Muscle of back (tissue), 11 donors: ENCODE data around the gene NOTUM. TPM values are rescaled to one million over a fixed set of nuclear protein-coding genes. Genes with fewer than 3 reads are reported as not detected.
"Not testable (repeated sequence)": the region's sequence is repeated elsewhere in the genome, so short reads cannot be mapped to it uniquely, and the experiment has no call there.

Source experiments
- DNase-seq, 3 donors: peaks; one replicate each; pipeline versions ENCODE4 v3.0.0 to v3.0.0-alpha.2; 2013
- polyA plus RNA-seq, 10 donors: library from polyadenylated mRNA; unstranded; fragments of 120-200 nt; gene quantifications; one replicate each; pipeline ENCODE4 v1.2.1, GENCODE V29; 2013; ENCODE audit not compliant: insufficient read length in 10 of 10

The NOTUM gene
- polyA plus RNA-seq, 10 donors: 1.5 to 4.2 (median 2.8) TPM

DNA sequence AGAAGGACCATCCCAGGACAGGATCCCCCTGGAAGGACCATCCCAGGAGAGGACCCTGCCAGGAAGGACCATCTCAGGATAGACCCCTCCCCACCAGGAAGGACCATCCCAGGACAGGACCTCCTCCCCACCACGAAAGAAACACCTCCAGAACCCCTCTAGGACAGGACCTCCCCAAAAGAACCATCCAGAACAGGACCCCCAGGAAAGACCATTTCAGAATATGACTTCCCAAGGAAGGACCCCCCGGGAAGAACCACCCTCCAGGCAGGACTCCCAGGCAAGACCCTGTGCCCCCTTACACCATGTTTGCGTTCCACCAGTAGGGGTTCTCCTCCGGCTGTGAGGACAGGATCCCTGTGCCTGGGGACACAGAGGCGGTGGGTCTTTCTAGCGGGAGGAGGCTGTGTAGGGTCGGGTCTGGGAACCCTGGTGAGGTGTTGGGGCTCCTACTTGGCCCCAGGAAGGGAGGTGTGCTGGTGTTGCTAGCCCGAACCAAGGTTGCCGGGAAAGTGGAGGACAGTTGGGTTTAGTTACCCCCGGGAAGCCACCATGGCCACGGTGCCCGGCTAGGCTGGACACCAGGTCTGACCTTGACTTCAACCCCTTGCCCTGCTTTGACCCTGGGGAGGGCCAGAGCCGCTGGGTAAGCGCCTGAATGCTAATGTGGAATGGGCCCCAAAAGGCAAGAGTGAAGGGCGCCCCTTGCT is 2.2 kb downstream of the NOTUM start:
- no peak for DNase-seq

DNA sequence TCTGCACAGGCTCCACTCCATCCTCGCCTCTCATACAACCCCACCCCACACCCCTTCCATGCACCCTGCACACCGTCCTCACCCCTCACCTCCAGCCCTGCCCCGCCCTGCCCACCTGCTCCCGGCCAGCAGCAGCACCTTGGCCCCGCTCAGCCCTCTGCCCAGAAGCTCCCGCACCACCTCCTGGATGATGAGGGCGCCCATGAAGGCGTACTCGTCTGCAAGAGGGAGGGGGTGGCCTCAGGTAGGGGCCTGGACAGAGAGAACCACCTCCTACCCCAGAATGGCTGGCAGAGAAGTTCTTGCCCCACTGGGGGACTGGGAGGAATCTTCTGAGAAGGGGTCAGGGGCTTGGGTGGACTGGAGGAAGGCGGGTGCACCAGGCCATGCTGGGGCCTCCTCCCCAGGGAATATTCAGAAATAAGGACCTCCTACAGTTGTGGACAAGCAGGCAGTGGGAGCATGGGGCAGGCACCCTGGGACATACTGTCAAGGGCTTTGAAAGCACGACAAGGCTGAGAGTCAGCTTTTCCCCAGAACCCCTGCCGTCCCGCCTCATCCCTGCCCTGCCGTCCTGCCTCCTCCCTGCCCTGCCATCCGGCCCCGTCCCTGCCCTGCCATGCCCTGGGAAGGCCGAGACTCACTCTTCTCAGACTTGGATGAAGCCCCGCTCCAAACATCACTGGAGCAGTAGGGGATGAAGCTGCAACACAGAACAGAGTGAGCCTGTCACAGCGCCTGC is 3.1 kb downstream of the NOTUM start:
- no peak for DNase-seq

DNA sequence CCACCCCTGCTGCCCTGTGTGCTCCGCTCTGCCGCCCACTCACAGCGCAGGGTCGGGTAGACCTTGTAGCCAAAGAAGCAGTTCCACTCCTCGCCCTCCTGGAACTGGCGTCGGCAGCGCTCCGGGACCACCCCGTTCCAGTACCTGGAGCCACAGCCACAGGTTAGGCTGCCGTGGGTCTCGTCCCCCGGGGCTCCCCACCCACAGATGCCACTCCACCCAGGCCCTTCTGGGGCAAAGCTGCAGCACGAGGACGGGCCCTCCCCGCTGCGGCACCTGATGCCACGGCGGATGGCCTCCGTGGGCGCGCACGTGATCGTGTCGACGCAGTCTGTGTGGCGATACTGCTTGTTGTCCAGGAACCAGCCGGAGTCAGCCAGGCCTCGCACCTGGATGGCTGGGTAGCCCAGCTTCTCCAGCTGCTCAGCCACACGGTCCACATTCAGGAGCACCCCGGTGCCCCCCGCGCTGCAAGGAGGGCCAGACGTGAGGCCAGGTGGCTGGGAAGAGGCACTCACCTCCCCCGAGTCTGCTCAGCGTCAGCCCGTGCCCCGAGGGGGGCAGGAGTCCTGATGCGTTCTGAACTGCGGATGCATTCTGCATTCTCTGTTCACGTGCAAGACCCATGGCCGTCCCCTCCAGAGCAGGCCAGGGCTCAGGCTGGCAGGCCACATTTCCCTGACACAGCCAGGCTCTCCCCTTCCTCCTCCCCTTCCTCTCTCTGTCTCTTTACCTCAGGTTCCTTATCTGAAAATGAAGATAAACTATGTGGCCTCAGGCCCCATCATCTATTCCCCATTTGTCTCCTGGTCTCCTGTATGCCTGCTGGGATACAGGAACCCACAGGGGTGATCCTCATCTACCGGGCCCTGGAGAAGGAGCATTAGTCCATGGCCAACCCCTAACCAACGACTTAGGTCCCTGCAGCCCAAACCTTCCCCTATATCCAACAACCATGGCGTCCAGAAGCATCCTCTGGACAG is 4.1 kb downstream of the NOTUM start:
- no peak for DNase-seq

DNA sequence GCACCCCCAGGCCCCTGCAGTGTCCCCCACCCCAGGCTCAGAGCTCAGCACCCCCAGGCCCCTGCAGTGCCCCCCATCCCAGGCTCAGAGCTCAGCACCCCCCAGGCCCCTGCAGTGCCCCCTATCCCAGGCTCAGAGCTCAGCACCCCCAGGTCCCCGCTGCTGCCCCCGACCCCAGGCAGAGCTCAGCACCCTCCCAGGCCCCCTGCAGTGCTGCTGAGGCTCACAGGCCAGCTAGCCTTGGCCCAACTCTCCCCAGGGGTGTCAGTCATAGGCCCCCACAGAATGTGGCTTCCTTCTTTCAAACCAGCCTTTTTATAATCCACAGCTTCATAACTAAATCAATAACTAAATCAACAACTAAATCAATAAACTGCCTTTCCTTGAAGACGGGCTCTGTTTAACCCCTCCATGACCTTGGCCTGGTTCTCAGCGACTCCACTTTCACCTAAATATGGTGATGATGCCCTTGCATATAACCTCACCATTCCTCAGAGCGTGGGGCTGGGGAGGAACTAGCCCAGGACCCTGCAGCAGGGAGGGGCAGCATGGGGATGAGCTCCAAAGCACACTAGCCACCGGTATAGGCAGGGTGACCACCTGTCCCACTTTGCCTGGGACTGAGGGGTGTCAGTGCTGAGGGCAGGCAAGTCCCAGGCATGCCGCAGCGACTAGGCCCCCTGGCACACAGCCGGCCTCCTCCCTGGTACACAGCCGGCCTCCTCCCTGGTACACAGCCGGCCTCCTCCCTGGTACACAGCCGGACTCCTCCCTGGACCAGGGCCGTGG is 5.0 kb downstream of the NOTUM start:
- DNase-seq: no peak

DNA sequence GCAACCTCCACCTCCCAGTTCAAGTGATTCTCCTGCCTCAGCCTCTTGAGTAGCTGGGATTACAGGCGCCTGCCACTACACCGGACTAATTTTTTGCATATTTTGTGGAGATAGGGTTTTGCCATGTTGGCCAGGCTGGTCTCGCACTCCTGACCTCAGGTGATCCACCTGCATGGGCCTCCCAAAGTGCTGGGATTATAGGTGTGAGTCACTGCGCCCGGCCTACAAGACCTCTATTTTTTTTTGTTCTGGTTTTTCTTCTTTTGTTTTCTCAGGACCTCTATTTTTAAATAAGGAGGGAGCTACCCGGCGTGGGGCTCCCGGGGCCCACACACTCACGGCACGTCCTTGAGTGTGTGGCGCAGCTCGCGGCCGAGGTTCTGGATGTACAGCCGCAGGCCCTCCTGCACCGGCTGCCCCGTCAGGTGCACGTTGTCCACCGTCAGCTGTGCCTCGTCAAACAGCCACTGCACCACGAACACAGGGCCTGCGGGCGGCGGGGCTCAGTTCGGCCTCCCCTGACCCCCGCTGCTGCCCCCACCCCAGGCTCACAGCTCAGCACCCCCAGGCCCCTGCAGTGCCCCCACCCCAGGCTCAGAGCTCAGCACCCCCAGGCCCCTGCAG is 5.8 kb downstream of the NOTUM start:
- no peak for DNase-seq

DNA sequence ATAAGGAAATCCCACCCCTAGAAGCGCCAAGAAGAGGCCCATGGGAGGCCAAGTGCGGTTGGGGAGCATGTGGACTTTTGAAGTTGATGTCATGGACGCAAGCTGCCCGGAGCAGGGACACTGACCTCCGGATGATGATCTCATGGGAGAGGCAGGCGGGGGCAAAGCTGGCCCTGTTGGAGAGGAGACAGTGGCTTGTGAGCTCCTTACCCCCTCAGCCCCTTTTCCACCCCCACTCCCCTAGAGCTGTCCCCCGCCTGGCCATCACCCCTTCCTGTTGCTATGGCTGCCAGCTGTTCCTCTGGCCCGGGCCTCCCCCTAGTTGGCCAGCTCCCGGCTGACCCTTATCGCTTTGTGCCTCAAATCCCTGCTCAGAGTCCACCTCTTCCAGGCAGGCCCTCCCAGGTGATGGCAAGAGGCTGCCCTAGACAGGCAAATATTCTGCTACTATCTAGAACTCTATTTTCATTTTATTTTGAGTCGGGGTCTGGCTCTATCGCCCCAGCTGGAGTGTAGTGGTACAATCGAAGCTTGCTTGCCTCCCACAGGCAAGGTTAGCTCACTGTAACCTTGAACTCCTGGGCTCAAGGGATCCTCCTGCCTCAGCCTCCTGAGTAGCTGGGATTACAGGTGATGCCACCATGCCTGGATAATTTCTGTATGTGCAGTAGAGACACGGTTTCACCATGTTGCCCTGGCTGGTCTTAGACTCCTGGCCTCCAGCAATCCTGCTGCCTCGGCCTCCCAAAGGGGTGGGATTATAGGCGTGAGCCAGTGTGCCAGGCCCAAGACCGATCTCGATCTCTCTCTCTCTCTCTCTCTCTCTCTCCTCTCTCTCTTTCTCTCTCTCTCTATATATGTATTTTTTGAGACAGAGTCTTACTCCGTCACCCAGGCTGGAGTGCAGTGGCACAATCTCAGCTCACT is 6.6 kb downstream of the NOTUM start:
- no peak for DNase-seq

DNA sequence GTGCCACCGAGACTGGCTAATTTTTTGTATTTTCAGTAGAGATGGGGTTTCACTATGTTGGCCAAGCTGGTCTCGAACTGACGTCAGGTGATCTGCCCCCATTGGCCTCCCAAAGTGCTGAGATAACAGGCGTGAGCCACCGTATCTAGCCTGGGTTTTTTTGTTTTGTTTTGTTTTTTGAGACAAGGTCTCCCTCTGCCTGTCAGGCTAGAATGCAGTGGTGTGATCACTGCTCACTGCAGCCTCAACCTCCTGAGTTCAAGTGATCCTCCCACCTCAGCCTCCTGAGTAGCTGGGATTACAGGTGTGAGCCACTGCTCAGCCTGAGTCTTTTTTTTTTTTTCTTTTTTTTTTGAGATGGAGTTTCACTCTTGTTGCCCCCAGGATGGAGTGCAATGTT is 7.5 kb downstream of the NOTUM start:
- DNase-seq: not testable (repeated sequence)

DNA sequence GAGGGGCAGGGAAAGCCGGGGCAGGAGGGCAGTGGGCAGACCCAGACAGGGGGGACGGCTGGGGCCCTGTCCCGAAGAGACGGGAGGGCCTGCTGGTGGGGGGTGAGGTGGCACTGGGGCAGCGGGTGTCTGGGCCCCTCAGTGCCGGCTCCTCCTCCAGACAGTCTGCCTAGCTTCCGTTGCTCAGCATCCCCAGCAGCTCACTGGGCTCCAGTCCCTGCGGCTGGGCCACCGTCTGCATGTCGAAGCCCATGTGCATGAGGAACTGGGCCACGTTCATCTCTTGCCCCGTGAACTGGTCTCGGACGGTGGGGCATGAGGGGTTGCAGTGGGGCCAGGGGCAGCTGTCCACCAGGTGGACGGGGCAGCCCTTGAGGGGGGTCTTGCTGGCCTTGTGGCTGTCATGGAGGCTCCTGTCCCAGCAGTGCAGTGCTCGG is 8.2 kb downstream of the NOTUM start:
- DNase-seq: no peak

DNA sequence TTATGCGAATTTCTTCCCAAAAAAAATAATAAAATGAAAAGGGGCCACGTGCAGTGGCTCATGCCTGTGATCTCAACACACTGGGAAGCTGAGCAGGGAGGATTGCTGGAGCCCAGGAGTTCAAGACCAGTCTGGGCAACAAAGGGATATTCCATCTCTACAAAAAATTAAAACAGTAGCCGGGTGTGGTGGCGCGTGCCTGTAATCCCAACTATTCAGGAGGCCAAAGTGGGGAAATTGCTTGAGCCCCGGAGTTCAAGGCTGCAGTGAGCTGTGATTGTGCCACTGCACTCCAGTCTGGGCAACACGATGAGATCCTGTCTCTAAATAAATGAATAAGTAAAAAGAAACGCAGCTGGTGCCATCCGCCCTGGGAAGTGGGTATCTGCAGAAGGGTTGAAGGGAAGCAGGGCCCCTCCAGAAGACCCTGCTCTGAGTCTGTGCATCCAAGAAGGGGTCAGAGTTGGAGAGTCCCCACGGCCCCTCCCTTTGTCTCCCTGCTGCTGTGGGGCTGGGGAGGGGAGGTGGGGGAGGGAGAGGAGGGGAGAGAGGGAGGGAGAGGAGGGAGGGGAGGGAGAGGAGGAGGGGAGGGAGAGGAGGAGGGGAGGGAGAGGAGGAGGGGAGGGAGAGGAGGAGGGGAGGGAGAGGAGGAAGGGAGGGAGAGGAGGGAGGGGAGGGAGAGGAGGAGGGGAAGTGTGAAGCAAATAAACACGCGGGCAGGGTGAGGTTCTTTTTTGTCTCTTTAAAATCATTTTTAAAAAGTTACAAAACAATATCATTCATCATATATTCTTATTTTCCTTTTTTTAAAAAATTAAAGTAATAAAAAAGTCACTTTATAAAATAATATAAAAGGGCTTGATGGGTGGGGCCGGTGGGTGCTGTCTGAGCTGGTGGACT is 9.0 kb downstream of the NOTUM start:
- no peak for DNase-seq

DNA sequence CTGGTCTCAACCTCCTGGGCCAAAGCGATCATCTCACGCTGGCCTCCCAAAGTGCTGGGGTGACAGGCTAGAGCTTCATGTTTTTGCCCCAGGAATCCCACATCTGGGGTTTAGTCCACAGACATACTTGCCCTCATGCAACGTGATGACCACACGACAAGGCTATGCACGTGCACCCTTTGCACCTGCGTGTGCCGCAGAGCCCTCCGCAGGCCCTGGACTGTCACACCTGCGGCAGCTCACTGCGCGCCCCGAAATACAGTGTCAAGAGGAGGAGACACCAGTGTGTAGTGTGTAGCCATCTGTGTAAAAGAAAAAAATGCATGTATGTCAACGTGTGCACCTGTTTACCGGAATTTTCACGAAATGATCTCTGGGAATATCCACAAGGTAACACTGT is 10.5 kb downstream of the NOTUM start:
- no peak for DNase-seq

DNA sequence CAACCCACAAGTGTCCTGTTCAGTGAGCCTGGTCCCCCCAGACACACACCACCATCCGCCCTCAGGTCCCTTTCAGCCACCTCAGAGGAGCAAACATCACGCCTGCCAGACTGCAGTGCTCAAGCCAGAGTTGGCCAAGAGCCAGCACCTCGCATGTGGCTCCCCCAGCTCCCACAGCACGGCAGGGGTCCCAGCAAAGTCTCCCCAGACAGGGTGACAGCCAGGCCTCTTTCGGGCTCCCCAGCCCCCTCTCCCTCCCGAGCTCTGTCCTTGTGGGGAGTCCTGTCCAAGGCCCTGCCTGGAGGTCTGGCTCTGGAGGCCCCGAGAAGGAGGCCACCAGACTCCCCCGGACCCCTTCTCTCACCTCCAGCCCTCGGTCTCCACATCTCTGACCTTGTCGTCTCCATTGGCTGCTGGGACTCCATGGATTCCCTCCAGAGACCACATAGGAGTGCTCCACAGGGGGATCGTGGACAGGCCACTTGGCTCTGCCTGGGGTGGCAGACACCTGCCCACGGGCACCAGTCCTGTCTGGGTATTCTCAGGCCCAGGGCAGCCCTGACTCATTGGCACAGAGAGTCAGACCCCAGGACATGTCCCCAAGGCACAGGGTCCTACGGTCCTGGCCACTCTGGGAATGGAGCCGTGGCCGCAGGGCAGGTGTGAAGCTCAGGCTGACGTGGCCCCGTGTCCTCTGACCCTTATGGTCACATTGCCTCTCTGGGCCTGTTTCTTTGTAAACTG is 12.2 kb downstream of the NOTUM start:
- DNase-seq: no peak

DNA sequence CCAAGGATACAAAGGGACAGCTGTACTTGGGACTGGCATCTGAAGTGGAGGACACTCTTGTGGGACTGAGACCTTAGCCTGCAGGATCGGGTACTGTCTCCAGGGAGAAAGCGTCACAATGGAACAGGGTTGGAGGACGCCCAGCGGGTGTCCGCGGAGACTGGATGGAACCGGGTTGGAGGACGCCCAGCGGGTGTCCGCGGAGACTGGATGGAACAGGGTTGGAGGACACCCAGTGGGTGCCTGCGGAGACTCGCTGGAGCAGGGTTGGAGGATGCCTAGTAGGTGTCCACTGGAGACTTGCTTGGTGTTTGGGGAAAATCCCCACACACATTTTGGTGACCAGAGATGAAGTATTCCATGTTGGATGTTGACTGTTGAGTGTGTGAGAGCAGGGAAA is 13.8 kb downstream of the NOTUM start, which contains the start of gene MYADML2:
Gene MYADML2 (minus strand): TSS at position 45 of the 400 bp plus-strand sequence. CDS start 5,492 bp downstream, outside the sequence.
- no peak for DNase-seq

DNA sequence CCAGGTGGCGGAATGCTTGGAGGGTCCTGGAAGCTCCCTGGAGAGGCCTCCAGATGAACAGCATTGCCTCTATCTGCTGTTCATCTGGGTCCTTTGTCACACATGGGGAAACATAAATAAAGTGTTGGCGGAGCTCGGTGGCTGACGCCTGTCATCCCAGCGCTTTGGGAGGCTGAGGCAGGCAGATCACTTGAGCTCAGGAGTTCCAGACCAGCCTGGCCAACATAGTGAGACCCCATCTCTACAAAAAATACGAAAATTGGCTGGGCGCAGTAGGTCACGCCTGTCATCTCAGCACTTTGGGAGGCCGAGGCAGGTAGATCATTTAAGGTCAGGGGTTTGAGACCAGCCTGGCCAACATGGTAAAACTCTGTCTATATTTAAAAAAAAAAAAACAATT is 16.1 kb downstream of the NOTUM start:
- no peak for DNase-seq

DNA sequence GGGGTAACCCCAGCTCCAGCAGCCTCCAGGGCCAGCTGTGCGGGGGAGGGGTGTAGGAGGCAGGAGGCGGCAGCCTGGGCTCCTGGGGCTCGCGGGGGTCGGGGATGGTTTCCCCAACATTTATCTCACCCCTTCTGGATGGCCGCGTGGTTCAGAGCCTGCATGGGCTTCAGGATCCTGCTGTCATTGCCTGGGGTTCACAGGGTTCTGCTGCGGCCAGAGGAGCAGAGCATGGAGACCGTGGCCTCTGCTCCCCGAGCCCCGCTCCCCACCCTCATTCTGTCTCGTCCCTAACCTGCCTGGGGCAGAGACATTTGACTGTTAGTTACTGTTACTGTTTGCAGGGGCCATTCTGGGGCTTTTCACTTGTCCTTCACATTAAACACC is 18.8 kb downstream of the NOTUM start:
- DNase-seq: no peak

DNA sequence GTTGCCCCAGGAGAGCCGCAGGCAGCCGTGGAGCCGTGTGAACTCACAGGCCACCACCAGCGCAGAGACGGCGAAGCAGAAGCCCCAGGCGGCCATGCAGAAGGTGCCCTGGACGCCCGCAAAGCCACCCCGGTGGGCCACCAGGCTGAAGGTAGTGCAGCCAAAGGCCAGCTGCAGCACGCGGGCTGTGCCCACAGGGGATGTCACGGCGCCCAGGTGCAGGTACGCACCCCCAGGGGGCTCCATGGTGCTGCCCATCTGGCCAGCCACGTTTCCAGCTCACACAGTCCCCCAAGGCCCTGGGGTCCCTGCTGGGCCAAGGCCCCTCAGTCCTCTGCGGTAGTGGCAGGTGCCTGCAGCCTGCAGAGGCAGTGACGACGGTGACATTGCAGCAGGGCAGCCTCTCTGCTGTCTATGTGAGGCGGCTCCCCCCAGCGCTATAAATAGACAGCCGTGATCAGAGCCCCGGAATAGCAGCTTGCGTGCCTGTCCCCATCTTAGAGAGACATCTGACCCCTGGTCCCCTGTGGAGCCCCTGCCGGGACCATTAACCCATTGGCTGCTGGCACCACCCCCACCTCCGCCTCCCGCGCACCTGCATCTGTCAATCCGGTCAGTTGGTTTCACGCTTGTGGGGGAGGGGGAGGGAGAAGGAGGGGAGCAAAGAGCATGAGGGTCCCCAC is 19.4 kb downstream of the NOTUM start:
- DNase-seq: peak in 2 of 3 donors; percentile 61 to 68

DNA sequence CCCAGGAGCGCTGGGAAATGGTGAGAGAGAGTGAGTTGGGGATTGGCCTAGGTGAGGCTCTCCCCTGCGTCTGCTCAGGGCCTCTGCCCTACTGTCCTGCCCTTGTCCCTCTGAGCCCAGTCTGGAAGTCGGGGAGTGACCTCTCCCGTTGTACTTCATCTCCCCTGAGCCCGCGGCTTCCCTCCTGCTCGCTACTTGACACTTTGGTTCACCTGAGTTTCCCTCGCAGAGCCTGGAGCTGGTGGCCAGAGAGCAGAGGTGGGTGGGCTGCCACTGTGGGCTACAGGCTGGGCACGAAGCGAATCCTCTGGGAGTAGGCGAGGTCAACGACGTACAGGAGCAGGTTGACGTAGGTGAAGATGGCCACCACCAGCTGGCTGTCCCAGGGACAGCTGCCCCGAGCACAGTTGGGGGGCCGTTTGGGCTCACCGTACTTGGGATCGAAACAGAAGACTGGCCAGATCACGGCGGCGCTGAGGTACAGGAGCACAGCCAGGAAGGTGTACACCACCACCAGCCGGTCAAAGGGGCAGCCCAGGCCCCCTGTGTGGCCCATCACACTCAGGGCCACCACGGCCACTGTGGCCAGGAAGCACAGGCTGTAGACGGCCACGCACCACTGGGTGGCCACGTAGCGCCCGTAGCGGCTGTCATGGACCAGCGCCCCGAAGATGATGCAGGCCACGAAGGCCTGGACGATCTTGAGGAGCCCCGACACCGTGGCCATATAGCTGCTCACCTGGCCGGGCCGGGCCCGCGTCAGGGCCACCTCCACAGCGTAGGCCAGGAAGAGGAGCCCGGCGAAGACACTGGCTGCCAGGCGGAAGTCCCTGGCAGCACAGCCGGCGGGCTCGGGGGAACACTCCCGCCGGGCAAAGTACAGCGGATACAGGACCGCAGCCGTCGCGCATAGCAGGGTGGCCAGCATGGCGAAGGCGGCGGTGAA is 20.2 kb downstream of the NOTUM start:
- DNase-seq: no peak
